Omental fat pad (tissue), 4 donors: ENCODE measurements around the gene CETP. TPM values are rescaled to one million over a fixed set of nuclear protein-coding genes. Genes with fewer than 3 reads are reported as not detected.
"Not testable (repeated sequence)": the region's sequence is repeated elsewhere in the genome, so short reads cannot be mapped to it uniquely, and the experiment has no call there.

Source experiments
- ATAC-seq: fragments of 150-250 bp; one replicate; pipeline ENCODE4 v1.9.1; 2016; ENCODE audit warnings: mild to moderate bottlenecking, moderate library complexity; ENCODE audit not compliant: low FRiP score
- DNase-seq: peaks from one replicate; pipeline ENCODE4 v3.0.0-alpha.2; 2019; ENCODE audit warnings: low spot score
- CTCF ChIP-seq, 3 donors: fragments of 450-650 bp; IDR thresholded peaks; one replicate each; pipeline ENCODE4 v1.5.1; 2016 to 2017; ENCODE audit warnings: antibody characterized with exemption in 3 of 3, mild to moderate bottlenecking in 3 of 3, moderate library complexity in 2 of 3
- total RNA-seq, 4 donors: library from RNA; depleted of rRNA; stranded (reverse); fragments of >200 nt; gene quantifications; one replicate each; pipeline ENCODE4 v1.1.0, GENCODE V29; 2016

The CETP gene
- total RNA-seq, 4 donors from 2014 or later: 0.84 to 61.5 (median 5.9) TPM

GRCh38 chr16:56970934-56971767 is 9.4 kb downstream of the CETP start:
- DNase-seq: no peak
- TF ChIP-seq CTCF (IDR thresholded peaks at IDR 0.05): no peak
- ATAC-seq: no peak

- no peak for DNase-seq
- TF ChIP-seq CTCF (IDR thresholded peaks at IDR 0.05): no peak
- ATAC-seq: no peak
Observed at GRCh38 chr16:56971768-56972043, 10.0 kb downstream of the CETP start.

GRCh38 chr16:56972403-56973293 is 10.9 kb downstream of the CETP start:
- DNase-seq (no peak), ATAC-seq (no peak)
- TF ChIP-seq CTCF (IDR thresholded peaks at IDR 0.05): no peak

GRCh38 chr16:56973294-56973689 is 11.5 kb downstream of the CETP start:
- TF ChIP-seq CTCF (IDR thresholded peaks at IDR 0.05): no peak
- no peak for DNase-seq
- ATAC-seq: no peak

GRCh38 chr16:56973899-56974298 is 12.1 kb downstream of the CETP start:
- not testable (repeated sequence) for ATAC-seq, DNase-seq

- no peak for TF ChIP-seq CTCF (IDR thresholded peaks at IDR 0.05)
- no peak for DNase-seq
- no peak for ATAC-seq
Observed at GRCh38 chr16:56974549-56975300, 13.0 kb downstream of the CETP start.

GRCh38 chr16:56975714-56976113 is 14.0 kb downstream of the CETP start:
- no peak for DNase-seq
- ATAC-seq: no peak
- TF ChIP-seq CTCF (IDR thresholded peaks at IDR 0.05): no peak
